H1 (cell line): ENCODE data around the gene ARHGAP1. TPM values are rescaled to one million over a fixed set of nuclear protein-coding genes. Genes with fewer than 3 reads are reported as not detected.

Experiments
- CHD1 ChIP-seq: IDR thresholded peaks from 2 replicates; pipeline ENCODE4 v1.6.1; 2012; ENCODE audit warnings: low read depth, low read length, improper control_type of control experiment
- GABPA ChIP-seq: IDR thresholded peaks from 2 replicates; pipeline ENCODE4 v1.6.1; 2011; ENCODE audit warnings: mild to moderate bottlenecking, low read length, moderate library complexity, borderline replicate concordance; ENCODE audit not compliant: insufficient read depth
- SP4 ChIP-seq: IDR thresholded peaks from 2 replicates; pipeline ENCODE4 v1.6.1; 2012; ENCODE audit warnings: low read length, inconsistent platforms
- TEAD4 ChIP-seq: IDR thresholded peaks from 2 replicates; pipeline ENCODE4 v1.6.1; 2012; ENCODE audit warnings: low read depth, low read length, inconsistent platforms, mixed read lengths
- polyA plus RNA-seq, 7 experiments: library from polyadenylated mRNA; depleted of rRNA in 3 of 7; stranded (reverse) in 5 of 7; unstranded in 2 of 7; fragments of >200 nt in 5 of 7; fragments of 200-250 nt in 2 of 7; gene quantifications; 1 replicate in 5 of 7; 2 replicates in 1 of 7; 4 replicates in 1 of 7; pipeline versions ENCODE4 v1.2.1 to v1.2.3, GENCODE V29; 2011 to 2013; ENCODE audit warnings: missing spikeins in 2 of 7, mixed read lengths in 2 of 7
- total RNA-seq: library from RNA; stranded (reverse); fragmentation: NEBNext Ultra II Directional; extraction: Animal tissue kit (Norgen Biotek cat#: 25700); gene quantifications from 2 replicates; pipeline ENCODE4 v1.2.1, GENCODE V29; 2021
- TF ChIP-seq, protein P1 (sequence below), 3 experiments: IDR thresholded peaks; 1 replicate in 2 of 3; 2 replicates in 1 of 3; pipeline versions ENCODE4 v1.5.1 to v1.6.1; 2011; ENCODE audit warnings: low read length in 3 of 3, mild to moderate bottlenecking in 3 of 3, inconsistent platforms in 2 of 3, low read depth in 1 of 3, moderate library complexity in 1 of 3; ENCODE audit not compliant: insufficient read depth in 1 of 3; ENCODE audit errors: control extremely low read depth in 1 of 3
- TF ChIP-seq, protein P2 (sequence below): IDR thresholded peaks from 2 replicates; pipeline ENCODE4 v1.6.1; 2012; ENCODE audit warnings: low read length, inconsistent platforms

ARHGAP1 gene
- total and polyA plus RNA-seq, 2 of the 8 experiments (the other 6 are each of a cell fraction or from before 2014, with no cell fraction given) = 28.6 to 58.8 TPM

DNA sequence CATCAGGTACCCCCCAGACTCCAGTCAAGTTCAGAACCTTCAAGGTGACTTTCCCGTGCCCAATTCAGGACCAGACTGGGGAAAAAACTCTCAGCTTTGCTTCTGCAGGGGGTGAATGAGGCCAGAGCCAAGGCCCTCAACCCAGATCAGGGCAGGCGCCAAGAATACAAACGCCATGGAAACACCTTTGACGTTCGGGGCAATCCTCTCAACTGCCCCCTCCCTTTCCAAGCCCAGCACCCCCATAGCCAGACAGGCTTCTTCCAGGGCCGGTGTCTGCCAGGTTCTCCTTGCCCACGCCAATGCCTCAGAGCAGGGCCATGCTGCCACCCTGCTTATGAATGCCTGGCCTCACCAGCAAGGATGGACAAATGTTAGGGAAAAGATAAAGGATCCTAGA lies 5.8 kb downstream of the ARHGAP1 start (continued):
- TF ChIP-seq, protein P1, sequence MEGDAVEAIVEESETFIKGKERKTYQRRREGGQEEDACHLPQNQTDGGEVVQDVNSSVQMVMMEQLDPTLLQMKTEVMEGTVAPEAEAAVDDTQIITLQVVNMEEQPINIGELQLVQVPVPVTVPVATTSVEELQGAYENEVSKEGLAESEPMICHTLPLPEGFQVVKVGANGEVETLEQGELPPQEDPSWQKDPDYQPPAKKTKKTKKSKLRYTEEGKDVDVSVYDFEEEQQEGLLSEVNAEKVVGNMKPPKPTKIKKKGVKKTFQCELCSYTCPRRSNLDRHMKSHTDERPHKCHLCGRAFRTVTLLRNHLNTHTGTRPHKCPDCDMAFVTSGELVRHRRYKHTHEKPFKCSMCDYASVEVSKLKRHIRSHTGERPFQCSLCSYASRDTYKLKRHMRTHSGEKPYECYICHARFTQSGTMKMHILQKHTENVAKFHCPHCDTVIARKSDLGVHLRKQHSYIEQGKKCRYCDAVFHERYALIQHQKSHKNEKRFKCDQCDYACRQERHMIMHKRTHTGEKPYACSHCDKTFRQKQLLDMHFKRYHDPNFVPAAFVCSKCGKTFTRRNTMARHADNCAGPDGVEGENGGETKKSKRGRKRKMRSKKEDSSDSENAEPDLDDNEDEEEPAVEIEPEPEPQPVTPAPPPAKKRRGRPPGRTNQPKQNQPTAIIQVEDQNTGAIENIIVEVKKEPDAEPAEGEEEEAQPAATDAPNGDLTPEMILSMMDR (IDR thresholded peaks at IDR 0.05; ENCODE audit: control extremely low read depth in 1 of 3, insufficient read depth in 1 of 3, low read depth in 1 of 3, low read length in 3 of 3) = no peak
- no peak for TF ChIP-seq SP4
- TF ChIP-seq CHD1 = no peak
- no peak for TF ChIP-seq GABPA
- TF ChIP-seq TEAD4 = no peak
- TF ChIP-seq, protein P2, sequence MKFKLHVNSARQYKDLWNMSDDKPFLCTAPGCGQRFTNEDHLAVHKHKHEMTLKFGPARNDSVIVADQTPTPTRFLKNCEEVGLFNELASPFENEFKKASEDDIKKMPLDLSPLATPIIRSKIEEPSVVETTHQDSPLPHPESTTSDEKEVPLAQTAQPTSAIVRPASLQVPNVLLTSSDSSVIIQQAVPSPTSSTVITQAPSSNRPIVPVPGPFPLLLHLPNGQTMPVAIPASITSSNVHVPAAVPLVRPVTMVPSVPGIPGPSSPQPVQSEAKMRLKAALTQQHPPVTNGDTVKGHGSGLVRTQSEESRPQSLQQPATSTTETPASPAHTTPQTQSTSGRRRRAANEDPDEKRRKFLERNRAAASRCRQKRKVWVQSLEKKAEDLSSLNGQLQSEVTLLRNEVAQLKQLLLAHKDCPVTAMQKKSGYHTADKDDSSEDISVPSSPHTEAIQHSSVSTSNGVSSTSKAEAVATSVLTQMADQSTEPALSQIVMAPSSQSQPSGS = no peak
